ENCODE data around the gene KCNAB2.
"Not testable (repeated sequence)": the region's sequence is repeated elsewhere in the genome, so short reads cannot be mapped to it uniquely, and the experiment has no call there.

Gene KCNAB2

DNA sequence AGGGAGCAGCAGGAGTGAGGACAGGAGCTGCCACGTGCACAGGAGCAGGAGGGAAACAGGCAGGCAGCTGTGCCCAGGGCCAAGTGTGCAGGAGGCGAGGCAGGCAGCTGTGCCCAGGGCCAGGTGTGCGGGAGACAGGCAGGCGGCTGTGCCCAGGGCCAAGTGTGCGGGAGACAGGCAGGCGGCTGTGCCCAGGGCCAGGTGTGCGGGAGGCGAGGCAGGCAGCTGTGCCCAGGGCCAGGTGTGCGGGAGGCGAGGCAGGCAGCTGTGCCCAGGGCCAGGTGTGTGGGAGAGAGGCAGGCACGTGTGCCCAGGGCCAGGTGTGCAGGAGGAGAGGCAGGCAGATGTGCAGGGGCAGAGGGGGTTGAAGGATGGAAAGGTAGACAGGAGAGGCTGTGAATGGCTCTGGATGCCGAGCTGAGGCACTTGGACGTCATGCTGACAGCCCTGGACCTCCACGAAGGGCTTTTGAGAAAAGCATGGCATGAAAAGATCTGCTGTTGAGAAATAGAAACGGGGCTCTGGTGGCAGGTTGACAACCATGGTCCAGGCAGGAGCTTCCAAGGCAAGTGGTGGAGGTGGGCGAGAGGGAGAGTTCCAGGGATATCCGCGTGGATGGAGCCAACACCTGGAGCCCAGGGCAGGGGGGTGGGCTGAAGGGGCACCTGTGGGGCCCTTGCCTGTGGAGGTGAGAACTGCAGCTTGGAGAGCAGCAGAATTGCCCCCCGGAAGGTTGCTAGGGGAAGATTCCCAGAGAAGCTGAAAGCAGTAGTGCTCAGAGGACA, 34.3 kb upstream of the KCNAB2 start:
- DNase-seq, result peak in 1 of 2 experiments; percentile 45

DNA sequence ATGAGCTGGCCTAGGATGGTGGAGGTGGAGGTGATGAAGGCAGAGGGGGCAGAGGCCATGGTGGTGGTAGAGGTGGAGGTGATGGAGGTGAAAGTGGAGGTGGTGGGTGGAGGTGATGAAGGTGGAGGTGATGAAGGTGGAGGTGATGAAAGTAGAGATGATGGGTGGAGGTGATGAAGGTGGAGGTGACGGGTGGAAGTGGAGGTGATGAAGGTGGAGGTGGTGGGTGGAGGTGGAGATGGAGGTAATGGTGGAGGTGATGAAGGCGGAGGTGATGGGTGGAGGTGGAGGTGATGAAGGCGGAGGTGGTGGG, 33.8 kb upstream of the KCNAB2 start:
- no peak for DNase-seq

- DNase-seq, result no peak
Observed at GRCh38 chr1:6012529-6013318, 33.0 kb upstream of the KCNAB2 start.

GRCh38 chr1:6013491-6013890, 32.2 kb upstream of the KCNAB2 start:
- DNase-seq, result no peak

- no peak for DNase-seq
Observed at GRCh38 chr1:6014130-6014999, 31.3 kb upstream of the KCNAB2 start.

- DNase-seq, result no peak
Observed at GRCh38 chr1:6016191-6016865, 29.4 kb upstream of the KCNAB2 start.

GRCh38 chr1:6017654-6018053, 28.0 kb upstream of the KCNAB2 start:
- not testable (repeated sequence) for DNase-seq

- DNase-seq, result no peak
Observed at GRCh38 chr1:6019166-6019845, 26.4 kb upstream of the KCNAB2 start.

DNA sequence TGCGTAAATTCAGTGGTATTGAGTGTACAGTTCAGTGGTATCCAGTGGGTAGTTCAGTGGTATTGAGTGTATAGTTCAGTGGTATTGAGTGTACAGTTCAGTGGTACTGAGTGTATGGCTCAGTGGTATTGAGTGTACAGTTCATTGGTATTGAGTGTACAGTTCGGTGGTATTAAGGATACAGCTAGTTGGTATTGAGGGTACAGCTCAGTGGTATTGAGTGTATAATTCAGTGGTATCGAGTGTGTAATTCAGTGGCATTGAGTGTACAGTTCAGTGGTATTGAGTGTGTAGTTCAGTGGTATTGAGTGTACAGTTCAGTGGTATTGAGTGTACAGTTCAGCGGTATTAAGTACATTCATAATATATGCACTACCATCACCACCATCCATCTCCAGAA, 23.5 kb upstream of the KCNAB2 start:
- DNase-seq, result no peak

GRCh38 chr1:6023346-6023745, 22.3 kb upstream of the KCNAB2 start:
- DNase-seq, result no peak

- no peak for DNase-seq
Observed at GRCh38 chr1:6024376-6024775, 21.3 kb upstream of the KCNAB2 start.

- DNase-seq, result peak in 1 of 2 experiments; percentile 10
Observed at GRCh38 chr1:6025269-6026094, 20.2 kb upstream of the KCNAB2 start.

- peak; percentile 89 to 94 for DNase-seq
Observed at GRCh38 chr1:6026095-6026809, 19.4 kb upstream of the KCNAB2 start.

- DNase-seq, result no peak
Observed at GRCh38 chr1:6027591-6027990, 18.1 kb upstream of the KCNAB2 start.

DNA sequence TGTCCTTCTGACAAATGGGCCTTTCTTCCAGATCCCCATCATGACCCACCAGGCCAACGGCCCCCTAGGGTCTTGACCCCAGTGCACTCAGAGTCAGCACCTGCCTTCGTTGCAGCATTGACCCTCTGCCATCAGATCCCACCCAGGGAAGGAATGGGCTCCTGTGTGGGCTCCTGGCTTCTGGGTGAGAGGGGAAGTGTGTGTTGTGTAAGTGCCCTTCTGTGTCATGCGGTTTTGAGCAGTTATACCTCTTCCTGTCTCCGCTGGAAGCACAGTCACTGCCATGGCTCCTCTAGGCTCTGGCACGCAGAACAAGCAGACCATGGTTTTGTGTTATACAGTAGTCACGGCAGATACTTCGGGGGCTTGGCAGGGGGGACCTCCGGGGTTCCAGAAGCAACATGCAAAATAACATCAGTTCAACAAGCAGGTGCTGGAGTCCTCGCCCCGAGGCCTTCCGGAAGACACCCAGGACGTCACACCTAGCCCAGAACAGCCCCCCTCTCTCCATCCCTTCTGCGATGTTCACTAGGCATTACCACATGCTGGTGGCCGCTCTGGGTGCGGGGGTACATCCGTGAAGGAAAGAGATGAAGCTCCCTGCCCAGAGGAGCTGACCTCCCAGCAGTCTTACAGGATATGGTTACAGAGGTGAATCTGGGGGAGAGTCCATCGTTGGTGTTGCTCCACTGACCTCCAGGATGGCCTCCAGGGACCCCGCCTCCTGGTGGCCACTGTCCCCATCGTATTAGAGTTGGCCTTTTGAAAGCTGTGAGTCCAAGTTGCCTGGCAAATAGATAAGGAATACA, 17.4 kb upstream of the KCNAB2 start:
- no peak for DNase-seq

GRCh38 chr1:6029351-6029750, 16.3 kb upstream of the KCNAB2 start:
- DNase-seq, result no peak

DNA sequence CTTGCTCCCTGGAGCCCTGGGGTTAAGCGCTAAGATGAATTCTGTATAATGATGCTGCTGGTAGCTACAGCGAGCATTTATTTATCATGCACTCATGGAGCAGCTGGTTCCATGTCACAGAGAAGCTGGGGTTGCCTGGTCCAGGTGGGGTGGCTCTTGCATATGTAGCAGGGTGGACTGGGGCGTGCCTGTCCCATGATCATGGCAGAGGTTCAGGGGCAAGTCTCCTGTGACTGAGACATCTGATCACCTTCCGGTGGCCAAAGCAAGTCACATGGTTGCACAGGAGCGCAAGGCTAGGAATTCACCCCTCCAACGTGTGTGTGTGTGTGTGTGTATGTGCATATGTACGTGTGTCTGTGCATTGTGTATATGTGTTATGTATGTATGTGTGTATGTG, 15.6 kb upstream of the KCNAB2 start:
- no peak for DNase-seq

- no peak for DNase-seq
Observed at GRCh38 chr1:6030547-6031261, 15.0 kb upstream of the KCNAB2 start.

DNA sequence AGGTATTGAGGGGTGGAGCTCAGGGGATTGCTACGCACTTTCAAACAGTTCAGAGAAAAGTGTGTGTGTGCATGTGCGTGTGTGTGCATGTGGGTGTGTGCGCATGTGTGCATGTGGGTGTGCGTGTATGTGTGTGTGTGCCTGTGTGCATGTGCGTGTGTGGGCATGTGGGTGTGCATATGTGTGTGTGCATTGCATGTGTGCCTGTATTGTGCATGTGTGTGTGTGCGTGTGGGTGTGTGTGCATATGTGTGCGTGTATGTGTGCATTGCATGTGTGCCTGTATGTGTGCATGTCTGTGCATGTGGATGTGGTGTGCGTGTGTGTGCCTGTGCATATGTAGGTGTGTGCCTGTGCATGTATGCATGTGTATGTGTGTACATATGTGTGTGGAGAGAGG, 12.6 kb upstream of the KCNAB2 start:
- DNase-seq, result no peak

Measured in SHP77 (cell line).